NK-92 treated with Interleukin-12 subunit alpha and Interleukin-12 subunit beta, amount 100 ng/mL, for 24 hours (cell line): ENCODE measurements around the gene TGFBI.

Experiments used
- DNase-seq: peaks from one replicate; lab custom pipeline; 2025; lab: John Stamatoyannopoulos, UW

TGFBI gene

GRCh38 chr5:136001466-136001981 lies 27.3 kb upstream of the TGFBI start:
- no peak for DNase-seq

GRCh38 chr5:136004436-136004835 lies 24.4 kb upstream of the TGFBI start:
- DNase-seq = no peak

GRCh38 chr5:136005476-136005875 lies 23.3 kb upstream of the TGFBI start:
- DNase-seq = no peak

GRCh38 chr5:136006164-136006563 lies 22.6 kb upstream of the TGFBI start:
- no peak for DNase-seq

GRCh38 chr5:136006761-136007251 lies 22.0 kb upstream of the TGFBI start:
- no peak for DNase-seq

- DNase-seq = no peak
Observed at GRCh38 chr5:136007271-136007670, 21.5 kb upstream of the TGFBI start.

- no peak for DNase-seq
Observed at GRCh38 chr5:136011414-136012001, 17.3 kb upstream of the TGFBI start.

- DNase-seq = no peak
Observed at GRCh38 chr5:136012041-136012804, 16.6 kb upstream of the TGFBI start.

- no peak for DNase-seq
Observed at GRCh38 chr5:136013559-136013958, 15.2 kb upstream of the TGFBI start.

GRCh38 chr5:136014049-136015002 lies 14.5 kb upstream of the TGFBI start:
- DNase-seq = no peak

GRCh38 chr5:136015003-136015375 lies 13.8 kb upstream of the TGFBI start:
- no peak for DNase-seq

- DNase-seq = no peak
Observed at GRCh38 chr5:136015966-136016650, 12.7 kb upstream of the TGFBI start.

GRCh38 chr5:136016945-136017530 lies 11.8 kb upstream of the TGFBI start:
- no peak for DNase-seq

- no peak for DNase-seq
Observed at GRCh38 chr5:136018814-136019783, 9.7 kb upstream of the TGFBI start.

- DNase-seq = no peak
Observed at GRCh38 chr5:136020001-136020382, 8.8 kb upstream of the TGFBI start.

GRCh38 chr5:136020383-136021015 lies 8.3 kb upstream of the TGFBI start:
- DNase-seq = no peak

- no peak for DNase-seq
Observed at GRCh38 chr5:136021016-136021405, 7.8 kb upstream of the TGFBI start.

- DNase-seq = no peak
Observed at GRCh38 chr5:136022965-136023364, 5.8 kb upstream of the TGFBI start.

GRCh38 chr5:136023958-136024541 lies 4.7 kb upstream of the TGFBI start:
- no peak for DNase-seq
